Sigmoid colon (tissue), 7 donors: Measurements from ENCODE around the gene TFEC. TPM values are rescaled to one million over a fixed set of nuclear protein-coding genes. Genes with fewer than 3 reads are reported as not detected.

Experiments used
- DNase-seq: peaks from one replicate; pipeline ENCODE4 v3.0.0-alpha.2; 2019
- H3K27ac ChIP-seq, 4 donors: fragments of 200-600 bp; sonication (generic); one replicate each; pipeline ENCODE4 v1.5.1; 2016 to 2019; ENCODE audit warnings: mild to moderate bottlenecking in 1 of 4
- H3K27me3 ChIP-seq, 3 donors: fragments of 200-600 bp; sonication (generic); one replicate each; pipeline ENCODE4 v1.5.1; 2019; ENCODE audit warnings: mild to moderate bottlenecking in 1 of 3
- H3K36me3 ChIP-seq, 4 donors: fragments of 200-600 bp; sonication (generic); one replicate each; pipeline ENCODE4 v1.5.1; 2016 to 2019
- H3K4me1 ChIP-seq, 4 donors: fragments of 200-600 bp; sonication (generic); one replicate each; pipeline ENCODE4 v1.5.1; 2017 to 2019
- H3K4me3 ChIP-seq, 4 donors: fragments of 200-600 bp; sonication (generic); one replicate each; pipeline ENCODE4 v1.5.1; 2017 to 2019; ENCODE audit warnings: mild to moderate bottlenecking in 2 of 4, moderate library complexity in 1 of 4
- H3K9me3 ChIP-seq, 4 donors: fragments of 200-600 bp in 3 of 4; sonication (generic) in 3 of 4; one replicate each; pipeline versions ENCODE4 v1.5.1 to v1.6.1; 2013 to 2019
- CTCF ChIP-seq, 4 experiments: fragments of 450-650 bp in 3 of 4; fragments of 200-600 bp in 1 of 4; IDR thresholded peaks; one replicate each; pipeline ENCODE4 v1.5.1; 2016 to 2019; ENCODE audit warnings: antibody characterized with exemption in 4 of 4, mild to moderate bottlenecking in 3 of 4, moderate library complexity in 2 of 4
- EP300 ChIP-seq, 4 donors: sonication (generic); formaldehyde crosslinking; IDR thresholded peaks; one replicate each; pipeline ENCODE4 v1.6.1; 2017; ENCODE audit warnings: antibody characterized with exemption in 4 of 4
- POLR2A ChIP-seq, 2 donors: fragments of 450-650 bp; IDR thresholded peaks; one replicate each; pipeline ENCODE4 v1.6.1; 2016; ENCODE audit warnings: antibody characterized with exemption in 2 of 2, mild to moderate bottlenecking in 2 of 2, moderate library complexity in 2 of 2
- POLR2AphosphoS5 ChIP-seq, 4 donors: sonication (generic); formaldehyde crosslinking; IDR thresholded peaks; one replicate each; pipeline ENCODE4 v1.6.1; 2017; ENCODE audit warnings: antibody characterized with exemption in 4 of 4
- WGBS, 2 donors: extraction: QIAGEN DNeasy Blood & Tissue Kit; methylation state at CpG; one replicate each; pipeline ENCODE4 v1.1.7; 2013; 5-methylcytosine and 5-hydroxymethylcytosine counted together
- intact Hi-C: fragments of 100-400 bp; cut with DNase I; formaldehyde crosslinking; loops from one replicate; pipeline ENCODE4 v1.15.1; 2023
- polyA plus RNA-seq, 3 donors: library from polyadenylated mRNA; stranded (reverse); fragments of 200-250 nt; gene quantifications; one replicate each; pipeline ENCODE4 v1.2.3, GENCODE V29; 2013
- total RNA-seq, 4 donors: library from RNA; depleted of rRNA; stranded (reverse); fragments of >200 nt; gene quantifications; one replicate each; pipeline ENCODE4 v1.1.0, GENCODE V29; 2016
- donor health status: healthy with polysubstance abuse.
- donor health status: Bipolar disorder and iron deficiency.
- donor health status: healthy.

The TFEC gene
- total RNA-seq (1 to 10 TPM; 4.3 to 9.1 (median 5.1) TPM), polyA plus RNA-seq (1 to 10 TPM; 2.0 to 2.4 (median 2.1) TPM)

DNA sequence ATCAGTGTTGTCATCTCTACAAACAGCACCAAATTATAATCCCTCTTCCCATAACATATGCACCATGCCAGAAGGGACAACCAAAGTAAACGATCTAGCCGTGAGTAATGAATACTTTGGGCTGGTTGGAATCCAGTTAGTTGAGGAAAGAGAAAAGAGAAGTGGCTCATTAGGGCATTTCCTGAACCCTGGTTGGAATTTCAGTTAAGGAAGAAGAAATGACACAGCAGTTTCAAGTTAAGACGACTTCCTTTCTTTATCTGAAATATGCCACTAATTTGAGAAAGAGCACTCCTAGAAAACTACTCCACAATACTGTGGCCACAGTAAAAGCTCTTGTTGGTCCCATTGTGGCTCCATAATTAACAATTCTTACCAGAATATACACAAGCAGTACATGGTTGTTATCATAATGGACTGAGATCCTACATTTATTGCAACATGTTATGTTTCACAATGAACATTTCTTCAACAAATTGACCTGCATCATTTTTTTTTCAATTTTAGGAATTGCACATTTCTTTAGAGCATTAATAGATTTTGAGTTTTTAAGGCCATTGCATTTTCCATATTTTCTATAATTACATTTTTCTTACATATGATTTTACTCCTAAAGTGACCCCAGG lies at the start of gene TFEC:
TFEC (minus strand) TSS at position 113 of the 626 bp plus-strand sequence. CDS start 46,322 bp downstream, outside the sequence.
- TF ChIP-seq CTCF (IDR thresholded peaks at IDR 0.05) (no peak), POLR2A (IDR thresholded peaks at IDR 0.05) (no peak), POLR2AphosphoS5 (IDR thresholded peaks at IDR 0.05) (no peak), EP300 (IDR thresholded peaks at IDR 0.05) (no peak)
- no peaks in the 10 kb centered on the region for H3K27me3 ChIP-seq
- 23 to 28% methylated on average over 3 of the region's 3 CpGs for WGBS, 2 donors
- H3K36me3 ChIP-seq = no peaks in the 10 kb centered on the region
- H3K27ac ChIP-seq = no peak within 1 kb of the TSS
- no peaks in the 10 kb centered on the region for H3K9me3 ChIP-seq
- intact Hi-C loops = no loop called here
- H3K4me1 ChIP-seq = no peaks in the 10 kb centered on the region
- peak within 1 kb of the TSS in 2 of 4 donors; percentile 5 to 25 for H3K4me3 ChIP-seq
- no peak for DNase-seq

- H3K27me3 ChIP-seq = no peaks in the 10 kb centered on the region
- no peaks in the 10 kb centered on the region for H3K36me3 ChIP-seq
- DNase-seq = no peak
- no peaks in the 10 kb centered on the region for H3K4me1 ChIP-seq
- WGBS, 2 donors = 70 to 87% methylated on average over 5 of the region's 5 CpGs
- intact Hi-C loops = no loop called here
- no peak overlapping the region for H3K4me3 ChIP-seq
- peaks cover 0 to 2% (median 0%) of the 10 kb centered on the region in 4 donors for H3K9me3 ChIP-seq
- TF ChIP-seq CTCF (IDR thresholded peaks at IDR 0.05) = no peak
- no peak for TF ChIP-seq POLR2AphosphoS5 (IDR thresholded peaks at IDR 0.05)
- no peak for TF ChIP-seq EP300 (IDR thresholded peaks at IDR 0.05)
- TF ChIP-seq POLR2A (IDR thresholded peaks at IDR 0.05) = no peak
- H3K27ac ChIP-seq = no peak overlapping the region
Measured at GRCh38 chr7:116075351-116076145, 45.0 kb upstream of the TFEC start.

DNA sequence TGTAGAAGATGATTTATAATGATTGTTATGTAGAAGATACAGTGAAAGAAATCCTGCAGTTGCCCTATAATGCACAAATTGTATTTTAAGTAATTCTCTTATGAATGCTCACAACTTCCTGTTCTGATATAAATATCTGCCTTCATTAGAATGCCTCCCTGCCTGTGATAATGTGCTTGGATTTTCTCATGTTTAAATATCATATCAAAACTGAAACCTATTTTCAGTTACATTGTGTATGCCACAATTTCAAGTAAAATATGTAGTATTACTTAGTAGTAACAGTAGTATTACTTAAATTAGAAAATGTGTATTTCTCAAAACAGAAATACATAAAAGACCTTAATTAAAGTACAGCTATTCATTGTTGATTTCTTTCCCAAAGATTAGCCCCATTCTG lies 41.1 kb upstream of the TFEC start:
- H3K9me3 ChIP-seq = no peaks in the 10 kb centered on the region
- TF ChIP-seq POLR2AphosphoS5 (IDR thresholded peaks at IDR 0.05) (no peak), EP300 (IDR thresholded peaks at IDR 0.05) (no peak), CTCF (IDR thresholded peaks at IDR 0.05) (no peak), POLR2A (IDR thresholded peaks at IDR 0.05) (no peak)
- intact Hi-C loops = no loop called here
- H3K4me3 ChIP-seq = no peak overlapping the region
- H3K36me3 ChIP-seq = no peaks in the 10 kb centered on the region
- DNase-seq = no peak
- no peaks in the 10 kb centered on the region for H3K4me1 ChIP-seq
- H3K27me3 ChIP-seq = no peaks in the 10 kb centered on the region
- H3K27ac ChIP-seq = no peak overlapping the region

DNA sequence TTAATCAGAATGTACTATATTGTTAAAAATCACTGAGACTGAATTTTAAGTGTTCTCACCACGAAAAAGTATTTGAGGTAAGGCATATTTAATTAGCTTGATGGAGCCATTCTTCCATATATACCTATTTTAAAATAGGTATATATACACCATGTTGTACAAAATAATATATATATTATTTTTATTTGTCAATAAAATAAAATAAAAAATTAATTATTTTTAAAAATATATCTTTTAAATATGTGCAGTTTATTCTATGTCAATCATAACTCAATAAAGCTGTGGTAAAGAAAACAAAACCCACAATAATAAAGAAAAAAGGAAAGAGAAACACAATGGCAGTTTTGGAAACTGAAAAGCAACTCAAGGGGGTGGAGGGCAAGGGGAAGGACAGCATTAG lies 33.6 kb upstream of the TFEC start:
- Histone ChIP-seq H3K4me3 (no peak overlapping the region), H3K9me3 (no peaks in the 10 kb centered on the region), H3K27me3 (no peaks in the 10 kb centered on the region), H3K4me1 (no peaks in the 10 kb centered on the region), H3K27ac (no peak overlapping the region), H3K36me3 (no peaks in the 10 kb centered on the region)
- TF ChIP-seq CTCF (IDR thresholded peaks at IDR 0.05) (no peak), EP300 (IDR thresholded peaks at IDR 0.05) (no peak), POLR2AphosphoS5 (IDR thresholded peaks at IDR 0.05) (no peak), POLR2A (IDR thresholded peaks at IDR 0.05) (no peak)
- no peak for DNase-seq
- intact Hi-C loops = no loop called here
- 59 to 85% methylated on average over 1 of the region's 1 CpG for WGBS, 2 donors
